HCT116 (cell line): Measurements from ENCODE around the gene VPS9D1.

Source experiments
- JUND ChIP-seq: IDR thresholded peaks from 2 replicates; pipeline ENCODE4 v1.6.1; 2012
- RAD21 ChIP-seq: IDR thresholded peaks from 2 replicates; pipeline ENCODE4 v1.6.1; 2012; ENCODE audit warnings: low read depth, mild to moderate bottlenecking
- TF ChIP-seq, protein P1 (sequence below): IDR thresholded peaks from 2 replicates; pipeline ENCODE4 v1.6.1; 2012; ENCODE audit warnings: low read depth
- TF ChIP-seq, protein P2 (sequence below), 3 experiments: fragments of 200-600 bp in 1 of 3; sonication (generic) in 1 of 3; IDR thresholded peaks in 2 of 3; conservative IDR thresholded peaks in 1 of 3; 2 replicates each; pipeline ENCODE4 v1.5.1; 2012 to 2017; ENCODE audit warnings: low read depth in 2 of 3, low read length in 2 of 3, antibody characterized with exemption in 1 of 3, borderline replicate concordance in 1 of 3, control low read depth in 1 of 3, mild to moderate bottlenecking in 1 of 3, mixed read lengths in 1 of 3, mixed run types in 1 of 3, moderate library complexity in 1 of 3; ENCODE audit not compliant: insufficient read depth in 1 of 3

DNA sequence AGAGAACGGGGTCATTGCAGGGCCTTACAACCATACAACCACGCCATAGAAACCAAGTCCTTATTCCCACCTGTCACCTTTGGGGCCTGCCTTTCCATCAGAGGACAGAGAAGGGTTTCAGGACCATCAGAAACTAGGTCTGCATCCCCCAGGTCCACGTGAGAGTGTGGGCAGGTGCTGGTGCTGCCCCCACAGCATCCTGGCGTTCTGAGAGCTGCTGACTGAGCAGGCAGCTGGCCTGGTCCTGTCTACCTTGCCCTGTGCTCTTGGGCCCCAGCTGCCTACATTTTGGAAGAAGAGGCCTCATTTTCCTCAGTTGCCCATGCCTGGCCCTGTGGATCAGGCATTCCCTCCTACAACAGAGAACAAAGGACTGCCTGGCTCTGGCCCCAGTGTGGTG is 22.2 kb upstream of the VPS9D1 start:
- TF ChIP-seq, protein P1, sequence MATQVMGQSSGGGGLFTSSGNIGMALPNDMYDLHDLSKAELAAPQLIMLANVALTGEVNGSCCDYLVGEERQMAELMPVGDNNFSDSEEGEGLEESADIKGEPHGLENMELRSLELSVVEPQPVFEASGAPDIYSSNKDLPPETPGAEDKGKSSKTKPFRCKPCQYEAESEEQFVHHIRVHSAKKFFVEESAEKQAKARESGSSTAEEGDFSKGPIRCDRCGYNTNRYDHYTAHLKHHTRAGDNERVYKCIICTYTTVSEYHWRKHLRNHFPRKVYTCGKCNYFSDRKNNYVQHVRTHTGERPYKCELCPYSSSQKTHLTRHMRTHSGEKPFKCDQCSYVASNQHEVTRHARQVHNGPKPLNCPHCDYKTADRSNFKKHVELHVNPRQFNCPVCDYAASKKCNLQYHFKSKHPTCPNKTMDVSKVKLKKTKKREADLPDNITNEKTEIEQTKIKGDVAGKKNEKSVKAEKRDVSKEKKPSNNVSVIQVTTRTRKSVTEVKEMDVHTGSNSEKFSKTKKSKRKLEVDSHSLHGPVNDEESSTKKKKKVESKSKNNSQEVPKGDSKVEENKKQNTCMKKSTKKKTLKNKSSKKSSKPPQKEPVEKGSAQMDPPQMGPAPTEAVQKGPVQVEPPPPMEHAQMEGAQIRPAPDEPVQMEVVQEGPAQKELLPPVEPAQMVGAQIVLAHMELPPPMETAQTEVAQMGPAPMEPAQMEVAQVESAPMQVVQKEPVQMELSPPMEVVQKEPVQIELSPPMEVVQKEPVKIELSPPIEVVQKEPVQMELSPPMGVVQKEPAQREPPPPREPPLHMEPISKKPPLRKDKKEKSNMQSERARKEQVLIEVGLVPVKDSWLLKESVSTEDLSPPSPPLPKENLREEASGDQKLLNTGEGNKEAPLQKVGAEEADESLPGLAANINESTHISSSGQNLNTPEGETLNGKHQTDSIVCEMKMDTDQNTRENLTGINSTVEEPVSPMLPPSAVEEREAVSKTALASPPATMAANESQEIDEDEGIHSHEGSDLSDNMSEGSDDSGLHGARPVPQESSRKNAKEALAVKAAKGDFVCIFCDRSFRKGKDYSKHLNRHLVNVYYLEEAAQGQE: no peak
- TF ChIP-seq, protein P2, sequence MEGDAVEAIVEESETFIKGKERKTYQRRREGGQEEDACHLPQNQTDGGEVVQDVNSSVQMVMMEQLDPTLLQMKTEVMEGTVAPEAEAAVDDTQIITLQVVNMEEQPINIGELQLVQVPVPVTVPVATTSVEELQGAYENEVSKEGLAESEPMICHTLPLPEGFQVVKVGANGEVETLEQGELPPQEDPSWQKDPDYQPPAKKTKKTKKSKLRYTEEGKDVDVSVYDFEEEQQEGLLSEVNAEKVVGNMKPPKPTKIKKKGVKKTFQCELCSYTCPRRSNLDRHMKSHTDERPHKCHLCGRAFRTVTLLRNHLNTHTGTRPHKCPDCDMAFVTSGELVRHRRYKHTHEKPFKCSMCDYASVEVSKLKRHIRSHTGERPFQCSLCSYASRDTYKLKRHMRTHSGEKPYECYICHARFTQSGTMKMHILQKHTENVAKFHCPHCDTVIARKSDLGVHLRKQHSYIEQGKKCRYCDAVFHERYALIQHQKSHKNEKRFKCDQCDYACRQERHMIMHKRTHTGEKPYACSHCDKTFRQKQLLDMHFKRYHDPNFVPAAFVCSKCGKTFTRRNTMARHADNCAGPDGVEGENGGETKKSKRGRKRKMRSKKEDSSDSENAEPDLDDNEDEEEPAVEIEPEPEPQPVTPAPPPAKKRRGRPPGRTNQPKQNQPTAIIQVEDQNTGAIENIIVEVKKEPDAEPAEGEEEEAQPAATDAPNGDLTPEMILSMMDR (IDR thresholded peaks at IDR 0.05 in 2 of 3, conservative IDR thresholded peaks at IDR 0.05 in 1 of 3; ENCODE audit: borderline replicate concordance in 1 of 3, insufficient read depth in 1 of 3, low read depth in 2 of 3, low read length in 2 of 3): no peak
- no peak for TF ChIP-seq JUND
- TF ChIP-seq RAD21: no peak
